ENCODE data around the gene TP53INP2. TPM values are rescaled to one million over a fixed set of nuclear protein-coding genes. Genes with fewer than 3 reads are reported as not detected.
"Not testable (repeated sequence)": the region's sequence is repeated elsewhere in the genome, so short reads cannot be mapped to it uniquely, and the experiment has no call there.

The TP53INP2 gene
- total RNA-seq, 1 experiment from 2014 or later: 20.6 TPM

DNA sequence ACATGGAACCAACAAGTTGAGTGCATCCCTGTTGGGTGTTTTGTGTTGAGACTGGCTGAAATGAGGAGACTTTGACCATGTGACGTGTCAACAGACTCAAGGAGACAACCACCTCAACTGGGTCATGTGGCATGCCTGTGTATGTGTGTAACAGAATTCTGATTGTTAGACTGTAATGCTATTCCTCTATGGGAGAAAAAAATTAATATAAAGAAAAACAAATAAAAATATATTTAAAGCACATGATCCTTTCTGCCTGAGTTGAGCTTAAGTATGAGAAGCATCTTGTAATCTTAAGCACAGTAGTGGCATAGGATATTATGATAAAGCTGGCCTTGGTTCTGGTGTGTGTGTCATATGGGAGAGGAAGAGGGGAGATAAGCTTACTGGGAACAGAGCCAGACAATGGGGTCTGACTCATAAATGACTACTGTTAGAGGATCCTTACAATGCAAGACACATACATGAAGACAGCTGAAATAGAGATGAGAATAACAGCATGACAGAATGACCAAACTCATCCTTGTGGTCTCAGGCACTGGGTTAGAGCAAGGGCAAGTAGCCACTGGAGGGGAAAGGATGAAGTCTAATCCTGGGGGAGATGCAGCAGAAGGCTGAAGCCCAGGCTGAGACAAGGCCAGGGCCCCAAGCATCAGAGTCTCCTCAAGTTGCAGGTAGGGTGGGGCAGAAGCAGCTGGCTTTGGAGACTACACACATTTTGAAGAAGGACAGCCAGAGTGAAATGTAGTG is 9.2 kb downstream of the TP53INP2 start:
- intact Hi-C loops (cut with micrococcal nuclease; ENCODE audit: unreplicated experiment): no loop called here
- peaks cover 5% of the 10 kb centered on the region; the same call in 1 of the 2 replicates for H3K4me1 ChIP-seq (ENCODE audit: control insufficient read depth, insufficient read depth, low read length)
- no peak for ATAC-seq
- no TSS peak for BruUV-seq (replicated peaks)
- no peaks in the 10 kb centered on the region for H3K9me3 ChIP-seq (ENCODE audit: control insufficient read depth, insufficient read depth, low read depth, low read length)
- H3K27ac ChIP-seq (ENCODE audit: low read length): no peak overlapping the region
- DNase-seq (ENCODE audit: low read depth, low spot score): peak; percentile 91
- no peak for TF ChIP-seq TCF7L2 (IDR thresholded peaks at IDR 0.05; ENCODE audit: low read depth, low read length)
- TF ChIP-seq POLR2AphosphoS5 (IDR thresholded peaks at IDR 0.05; ENCODE audit: low read depth, low read length): no peak; the same call in 1 of the 2 replicates
- no peak for TF ChIP-seq CTCF (IDR thresholded peaks at IDR 0.05)
- TF ChIP-seq, protein P1, sequence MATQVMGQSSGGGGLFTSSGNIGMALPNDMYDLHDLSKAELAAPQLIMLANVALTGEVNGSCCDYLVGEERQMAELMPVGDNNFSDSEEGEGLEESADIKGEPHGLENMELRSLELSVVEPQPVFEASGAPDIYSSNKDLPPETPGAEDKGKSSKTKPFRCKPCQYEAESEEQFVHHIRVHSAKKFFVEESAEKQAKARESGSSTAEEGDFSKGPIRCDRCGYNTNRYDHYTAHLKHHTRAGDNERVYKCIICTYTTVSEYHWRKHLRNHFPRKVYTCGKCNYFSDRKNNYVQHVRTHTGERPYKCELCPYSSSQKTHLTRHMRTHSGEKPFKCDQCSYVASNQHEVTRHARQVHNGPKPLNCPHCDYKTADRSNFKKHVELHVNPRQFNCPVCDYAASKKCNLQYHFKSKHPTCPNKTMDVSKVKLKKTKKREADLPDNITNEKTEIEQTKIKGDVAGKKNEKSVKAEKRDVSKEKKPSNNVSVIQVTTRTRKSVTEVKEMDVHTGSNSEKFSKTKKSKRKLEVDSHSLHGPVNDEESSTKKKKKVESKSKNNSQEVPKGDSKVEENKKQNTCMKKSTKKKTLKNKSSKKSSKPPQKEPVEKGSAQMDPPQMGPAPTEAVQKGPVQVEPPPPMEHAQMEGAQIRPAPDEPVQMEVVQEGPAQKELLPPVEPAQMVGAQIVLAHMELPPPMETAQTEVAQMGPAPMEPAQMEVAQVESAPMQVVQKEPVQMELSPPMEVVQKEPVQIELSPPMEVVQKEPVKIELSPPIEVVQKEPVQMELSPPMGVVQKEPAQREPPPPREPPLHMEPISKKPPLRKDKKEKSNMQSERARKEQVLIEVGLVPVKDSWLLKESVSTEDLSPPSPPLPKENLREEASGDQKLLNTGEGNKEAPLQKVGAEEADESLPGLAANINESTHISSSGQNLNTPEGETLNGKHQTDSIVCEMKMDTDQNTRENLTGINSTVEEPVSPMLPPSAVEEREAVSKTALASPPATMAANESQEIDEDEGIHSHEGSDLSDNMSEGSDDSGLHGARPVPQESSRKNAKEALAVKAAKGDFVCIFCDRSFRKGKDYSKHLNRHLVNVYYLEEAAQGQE (IDR thresholded peaks at IDR 0.05; ENCODE audit: insufficient read depth in 1 of 2, low read depth in 2 of 2, low read length in 1 of 2): no peak
- no peak for TF ChIP-seq SIN3A (IDR thresholded peaks at IDR 0.05; ENCODE audit: borderline replicate concordance, insufficient read depth, low read depth, low read length)
- H3K4me3 ChIP-seq (ENCODE audit: low read depth in 2 of 2, low read length in 2 of 2): no peak overlapping the region
- in situ Hi-C loops (cut with HindIII; ENCODE audit: low pct_unique_long_range_greater_than_20kb, low sequenced_read_pairs): no loop called here
- ChIA-PET CTCF (no interaction called here), POLR2A (interaction anchor here (0.7 kb wide), 1 partner anchor 46 kb away, joined by 4 read pairs; no protein-coding TSS in a partner anchor)
- no peaks in the 10 kb centered on the region for H3K27me3 ChIP-seq (ENCODE audit: control insufficient read depth, insufficient read depth, low read length)
- H3K36me3 ChIP-seq (ENCODE audit: control insufficient read depth, insufficient read depth, low read length): peaks cover 2% of the 10 kb centered on the region; the same call in 1 of the 2 replicates

DNA sequence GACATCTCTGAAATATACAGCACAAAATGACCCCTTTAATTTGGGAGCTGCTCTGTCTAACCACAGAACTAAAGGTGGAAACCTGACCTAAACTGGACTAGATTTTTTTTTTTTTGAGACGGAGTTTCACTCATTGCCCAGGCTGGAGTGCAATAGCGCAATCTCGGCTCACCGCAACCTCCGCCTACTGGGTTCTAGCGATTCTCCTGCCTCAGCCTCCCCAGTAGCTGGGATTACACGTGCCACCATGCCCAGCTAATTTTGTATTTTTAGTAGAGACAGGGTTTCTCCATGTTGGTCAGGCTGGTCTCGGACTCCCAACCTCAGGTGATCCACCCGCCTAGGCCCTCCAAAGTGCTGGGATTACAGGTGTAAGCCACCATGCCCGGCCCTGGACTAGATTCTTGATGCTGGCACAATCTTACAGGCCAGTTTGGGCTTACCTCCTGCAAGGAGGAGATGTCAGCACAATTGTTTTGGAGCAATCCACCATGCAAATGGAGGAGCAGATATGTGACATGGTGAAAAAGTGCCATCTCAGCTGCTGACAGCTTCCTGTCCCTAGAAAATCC is 9.9 kb downstream of the TP53INP2 start:
- H3K4me1 ChIP-seq (ENCODE audit: control insufficient read depth, insufficient read depth, low read length); H3K27me3 ChIP-seq (ENCODE audit: control insufficient read depth, insufficient read depth, low read length); BruUV-seq (replicated peaks); CTCF ChIA-PET; H3K36me3 ChIP-seq (ENCODE audit: control insufficient read depth, insufficient read depth, low read length); H3K4me3 ChIP-seq (ENCODE audit: low read depth in 2 of 2, low read length in 2 of 2); DNase-seq (ENCODE audit: low read depth, low spot score); H3K9me3 ChIP-seq (ENCODE audit: control insufficient read depth, insufficient read depth, low read depth, low read length); in situ Hi-C loops (cut with HindIII; ENCODE audit: low pct_unique_long_range_greater_than_20kb, low sequenced_read_pairs); ATAC-seq; H3K27ac ChIP-seq (ENCODE audit: low read length); intact Hi-C loops (cut with micrococcal nuclease; ENCODE audit: unreplicated experiment): not testable (repeated sequence)
- POLR2A ChIA-PET: interaction anchor here (0.7 kb wide), 1 partner anchor 46 kb away, joined by 4 read pairs; no protein-coding TSS in a partner anchor

- Histone ChIP-seq H3K36me3 (ENCODE audit: control insufficient read depth, insufficient read depth, low read length) (0 out of 2 replicates have a peak, but pooled peaks cover 2% of the 10 kb centered on the region), H3K27me3 (ENCODE audit: control insufficient read depth, insufficient read depth, low read length) (no peaks in the 10 kb centered on the region), H3K9me3 (ENCODE audit: control insufficient read depth, insufficient read depth, low read depth, low read length) (no peaks in the 10 kb centered on the region), H3K27ac (ENCODE audit: low read length) (no peak overlapping the region), H3K4me1 (ENCODE audit: control insufficient read depth, insufficient read depth, low read length) (peaks cover 3% of the 10 kb centered on the region; the same call in 1 of the 2 replicates), H3K4me3 (ENCODE audit: low read depth in 2 of 2, low read length in 2 of 2) (no peak overlapping the region)
- DNase-seq (ENCODE audit: low read depth, low spot score) (no peak), ATAC-seq (no peak)
- BruUV-seq (replicated peaks): no TSS peak
- in situ Hi-C loops (cut with HindIII; ENCODE audit: low pct_unique_long_range_greater_than_20kb, low sequenced_read_pairs): no loop called here
- intact Hi-C loops (cut with micrococcal nuclease; ENCODE audit: unreplicated experiment): no loop called here
- POLR2A ChIA-PET: interaction anchor here (0.6 kb wide), 1 partner anchor 228 kb away, joined by 5 read pairs; no protein-coding TSS in a partner anchor
- CTCF ChIA-PET: no interaction called here
- TF ChIP-seq SIN3A (IDR thresholded peaks at IDR 0.05; ENCODE audit: borderline replicate concordance, insufficient read depth, low read depth, low read length) (no peak), TCF7L2 (IDR thresholded peaks at IDR 0.05; ENCODE audit: low read depth, low read length) (no peak), CTCF (IDR thresholded peaks at IDR 0.05) (no peak), POLR2AphosphoS5 (IDR thresholded peaks at IDR 0.05; ENCODE audit: low read depth, low read length) (no peak)
- TF ChIP-seq, protein P1 (IDR thresholded peaks at IDR 0.05; ENCODE audit: insufficient read depth in 1 of 2, low read depth in 2 of 2, low read length in 1 of 2): no peak
These were observed 11.2 kb downstream of the TP53INP2 start for GRCh38 chr20:34715384-34715783.

All from Panc1 (cell line).